Measurements from ENCODE around the gene DISP2.

Gene DISP2

GRCh38 chr15:40410476-40410875 lies 52.5 kb downstream of the DISP2 start:
- H3K4me1 Mint-ChIP-seq: peaks cover 55% of the 10 kb centered on the region
- ATAC-seq (no peak), DNase-seq (no peak)
- H3K27ac Mint-ChIP-seq: peak overlapping the region in 1 of 2 donors; percentile 12
- no peaks in the 10 kb centered on the region for H3K9me3 Mint-ChIP-seq
- no peak overlapping the region for H3K4me3 Mint-ChIP-seq
- no peaks in the 10 kb centered on the region for H3K27me3 Mint-ChIP-seq

DNA sequence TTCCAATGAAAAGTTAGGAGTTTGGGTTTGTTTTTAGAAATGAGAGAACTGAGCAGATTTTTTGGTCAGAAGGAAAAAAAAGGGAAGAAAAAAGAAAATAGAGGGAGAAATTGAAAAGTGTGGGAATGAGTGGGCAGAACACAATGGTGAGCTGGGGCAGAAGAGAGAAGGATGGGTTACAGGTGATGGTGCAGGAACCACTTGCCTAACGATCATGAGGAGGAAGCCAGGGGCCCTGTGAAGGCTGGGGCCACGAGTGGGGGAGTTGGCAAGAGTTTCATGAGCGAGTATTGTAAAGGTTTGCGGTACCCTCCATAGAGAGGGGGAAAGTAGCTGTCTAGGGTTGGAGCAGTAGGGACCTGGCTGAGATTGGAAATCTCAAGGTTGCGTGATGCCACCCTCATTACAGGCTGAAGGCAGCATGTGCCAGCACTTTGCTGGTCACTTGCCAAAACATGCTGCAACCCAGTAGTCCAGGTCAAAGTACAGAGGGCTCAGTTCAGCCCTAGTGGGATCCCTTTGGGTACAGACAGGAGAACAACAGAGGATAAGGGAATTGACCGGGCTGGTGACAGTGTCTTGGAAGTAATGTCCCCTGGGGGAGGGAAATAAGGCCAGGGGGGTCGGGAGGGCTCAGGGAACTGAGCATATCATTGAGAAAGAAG lies 54.2 kb downstream of the DISP2 start:
- no peaks in the 10 kb centered on the region for H3K9me3 Mint-ChIP-seq
- peak overlapping the region in 1 of 2 donors; percentile 34 for H3K27ac Mint-ChIP-seq
- peaks cover 40% of the 10 kb centered on the region for H3K4me1 Mint-ChIP-seq
- H3K4me3 Mint-ChIP-seq: no peak overlapping the region
- ATAC-seq: no peak
- H3K27me3 Mint-ChIP-seq: no peaks in the 10 kb centered on the region
- no peak for DNase-seq

DNA sequence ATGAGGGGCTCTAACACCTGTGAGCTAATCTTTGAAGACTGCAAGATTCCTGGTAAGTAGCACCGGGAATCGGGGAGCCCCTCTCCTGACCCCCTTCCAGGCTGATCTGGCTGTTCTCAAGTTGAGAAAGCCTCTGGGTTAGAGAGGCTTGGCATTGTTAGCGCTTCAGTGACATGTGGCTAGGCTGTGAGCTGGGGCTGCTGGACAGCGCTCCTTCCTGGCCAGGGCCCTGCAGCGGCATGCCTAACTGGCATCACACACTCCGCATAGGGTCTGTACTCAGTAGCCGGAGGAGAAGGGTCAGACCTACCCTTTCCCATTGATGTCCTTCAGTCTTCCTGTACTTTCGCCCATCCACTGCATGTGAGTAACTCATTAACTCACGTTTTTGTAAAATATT lies 55.0 kb downstream of the DISP2 start:
- H3K27ac Mint-ChIP-seq: no peak overlapping the region
- H3K4me1 Mint-ChIP-seq: peaks cover 32% of the 10 kb centered on the region
- no peaks in the 10 kb centered on the region for H3K9me3 Mint-ChIP-seq
- ATAC-seq: no peak
- no peaks in the 10 kb centered on the region for H3K27me3 Mint-ChIP-seq
- DNase-seq: no peak
- no peak overlapping the region for H3K4me3 Mint-ChIP-seq

- no peak for DNase-seq
- Mint-ChIP-seq H3K4me3 (no peak overlapping the region), H3K4me1 (peaks cover 14% of the 10 kb centered on the region), H3K9me3 (no peaks in the 10 kb centered on the region), H3K27me3 (no peaks in the 10 kb centered on the region), H3K27ac (no peak overlapping the region)
- ATAC-seq: no peak
These were observed 56.8 kb downstream of the DISP2 start for GRCh38 chr15:40414816-40415215.

- ATAC-seq (no peak), DNase-seq (no peak)
- H3K9me3 Mint-ChIP-seq: no peaks in the 10 kb centered on the region
- H3K4me1 Mint-ChIP-seq: peaks cover 10% of the 10 kb centered on the region
- H3K27ac Mint-ChIP-seq: no peak overlapping the region
- no peak overlapping the region for H3K4me3 Mint-ChIP-seq
- H3K27me3 Mint-ChIP-seq: no peaks in the 10 kb centered on the region
These were observed 57.2 kb downstream of the DISP2 start for GRCh38 chr15:40415226-40415625.

- H3K9me3 Mint-ChIP-seq: no peaks in the 10 kb centered on the region
- H3K4me1 Mint-ChIP-seq: peaks cover 2% of the 10 kb centered on the region
- H3K4me3 Mint-ChIP-seq: no peak overlapping the region
- DNase-seq (no peak), ATAC-seq (no peak)
- no peaks in the 10 kb centered on the region for H3K27me3 Mint-ChIP-seq
- peak overlapping the region in 1 of 2 donors; percentile 22 for H3K27ac Mint-ChIP-seq
These were observed 58.0 kb downstream of the DISP2 start for GRCh38 chr15:40416056-40416455.

DNA sequence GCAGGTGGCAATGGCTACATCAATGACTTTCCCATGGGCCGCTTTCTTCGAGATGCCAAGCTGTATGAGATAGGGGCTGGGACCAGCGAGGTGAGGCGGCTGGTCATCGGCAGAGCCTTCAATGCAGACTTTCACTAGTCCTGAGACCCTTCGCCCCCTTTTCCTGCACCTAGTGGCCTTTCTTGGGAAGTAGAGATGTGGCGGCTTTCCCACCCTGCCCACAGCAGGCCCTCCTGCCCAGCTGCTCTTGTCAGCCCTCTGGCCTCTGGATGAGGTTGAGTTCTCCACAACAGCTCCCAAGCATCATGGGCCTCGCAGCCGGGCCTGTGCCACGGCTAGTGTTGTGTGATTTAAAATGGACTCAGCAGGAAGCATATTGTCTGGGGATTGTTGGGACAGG lies 60.1 kb downstream of the DISP2 start:
- ATAC-seq: no peak
- peaks cover 8% of the 10 kb centered on the region for H3K4me1 Mint-ChIP-seq
- no peaks in the 10 kb centered on the region for H3K27me3 Mint-ChIP-seq
- no peaks in the 10 kb centered on the region for H3K9me3 Mint-ChIP-seq
- DNase-seq: no peak
- no peak overlapping the region for H3K27ac Mint-ChIP-seq
- no peak overlapping the region for H3K4me3 Mint-ChIP-seq

- DNase-seq (no peak), ATAC-seq (no peak)
- peaks cover 8% of the 10 kb centered on the region for H3K4me1 Mint-ChIP-seq
- H3K27ac Mint-ChIP-seq: no peak overlapping the region
- no peaks in the 10 kb centered on the region for H3K9me3 Mint-ChIP-seq
- no peaks in the 10 kb centered on the region for H3K27me3 Mint-ChIP-seq
- no peak overlapping the region for H3K4me3 Mint-ChIP-seq
These were observed 62.2 kb downstream of the DISP2 start for GRCh38 chr15:40420071-40420713.

DNA sequence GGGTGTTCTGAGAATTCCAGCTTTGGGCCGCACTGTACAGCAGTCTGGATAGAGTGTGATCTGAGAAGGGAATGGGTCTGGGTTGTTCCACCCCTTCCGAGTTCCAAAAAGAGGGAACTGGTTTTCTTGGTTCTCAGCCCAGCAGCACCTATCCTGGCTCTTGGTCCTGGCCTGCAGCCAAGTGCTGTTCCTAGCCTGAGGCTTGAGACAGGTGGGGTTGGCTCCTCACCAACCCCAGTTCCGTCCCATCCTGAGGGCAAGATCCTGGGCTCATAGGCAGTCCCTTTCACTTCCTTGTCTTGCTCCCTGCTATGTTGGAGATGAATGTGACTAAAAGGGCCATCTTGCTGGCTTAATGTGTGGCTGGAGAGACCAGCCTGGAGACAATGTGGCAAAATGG lies 62.8 kb downstream of the DISP2 start:
- no peak for ATAC-seq
- H3K27ac Mint-ChIP-seq: no peak overlapping the region

DNA sequence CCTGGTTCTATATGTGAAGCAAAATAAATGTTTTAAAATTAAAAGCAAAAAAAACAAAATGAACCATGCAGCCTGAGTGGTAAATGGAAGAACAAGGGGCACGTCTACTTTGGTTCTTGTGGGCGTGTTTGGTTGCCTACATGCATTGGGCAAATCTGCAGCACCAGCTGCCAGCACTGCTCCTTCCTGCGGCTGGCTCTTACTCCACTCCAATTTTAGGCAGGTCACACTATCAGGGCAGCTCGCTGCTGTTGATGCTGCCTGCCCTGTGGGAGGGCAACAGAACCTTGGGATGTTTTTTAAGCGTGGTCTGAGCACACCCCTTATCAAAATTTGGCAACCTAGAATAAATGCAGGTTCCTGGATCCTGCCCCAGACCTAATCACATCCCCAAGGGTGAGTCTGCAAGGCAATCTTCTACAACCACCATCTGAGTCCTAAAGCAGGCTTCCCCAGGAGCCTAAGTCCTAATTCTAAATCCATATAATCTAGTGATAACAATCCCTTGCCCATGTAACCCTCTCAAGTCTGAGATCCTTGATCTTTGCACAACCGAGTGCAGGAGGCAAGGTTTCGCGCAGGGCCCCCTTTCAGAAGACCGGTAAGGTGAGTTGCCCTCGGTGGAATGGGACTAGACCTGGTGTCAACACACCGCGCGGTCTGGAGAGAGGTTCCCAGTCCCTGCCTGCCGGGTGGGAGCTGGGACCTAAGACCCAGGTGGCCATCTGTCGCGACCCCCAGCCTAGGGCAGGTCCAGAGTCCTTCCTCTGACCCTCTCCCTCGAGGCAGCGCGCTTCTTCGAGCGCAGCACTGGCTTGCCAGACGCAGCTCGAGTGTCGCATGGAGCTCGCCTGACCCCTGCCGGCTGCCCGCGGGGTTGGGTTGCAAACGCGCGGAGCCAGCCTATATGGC lies 63.5 kb downstream of the DISP2 start:
- peak; percentile 82 for DNase-seq
- ATAC-seq: peak; percentile 98
- Mint-ChIP-seq H3K4me3 (no peak overlapping the region), H3K27ac (no peak overlapping the region), H3K9me3 (no peaks in the 10 kb centered on the region), H3K27me3 (no peaks in the 10 kb centered on the region), H3K4me1 (peaks cover 8% of the 10 kb centered on the region)

More for the DNA sequence above, 62.8 kb downstream of the DISP2 start:
- H3K9me3 Mint-ChIP-seq: no peaks in the 10 kb centered on the region
- DNase-seq: no peak
- no peak overlapping the region for H3K4me3 Mint-ChIP-seq
- no peaks in the 10 kb centered on the region for H3K27me3 Mint-ChIP-seq
- H3K4me1 Mint-ChIP-seq: peaks cover 8% of the 10 kb centered on the region

DNA sequence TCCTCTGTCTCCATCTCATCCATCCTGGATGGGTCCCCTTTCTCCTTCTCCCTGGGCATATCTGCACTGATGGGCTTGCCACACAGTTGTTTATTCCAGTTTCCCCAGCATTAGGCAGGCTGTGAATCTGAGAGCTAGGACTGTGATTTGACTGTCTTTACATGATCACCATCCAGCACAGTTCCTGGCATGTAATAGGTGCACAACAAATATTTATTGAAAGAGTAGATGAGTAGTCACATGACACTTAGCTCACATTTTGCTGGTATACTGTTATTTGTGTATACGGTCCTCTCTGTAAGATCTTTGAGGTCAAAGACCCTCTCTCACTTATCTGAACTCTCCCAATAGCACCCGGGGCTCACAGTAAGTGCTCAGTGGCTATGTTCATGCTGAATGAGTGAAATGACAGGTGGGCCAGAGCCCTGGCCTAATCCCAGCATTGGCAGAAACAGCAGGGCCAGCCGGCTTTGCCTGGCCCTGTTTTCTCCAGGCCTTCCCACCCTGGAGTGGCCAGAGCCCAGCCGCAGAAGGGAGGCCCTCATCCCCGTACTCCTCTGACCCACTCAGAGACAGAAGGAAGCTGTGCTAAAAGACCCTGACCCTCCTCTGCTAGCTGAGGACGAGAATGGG lies 66.6 kb downstream of the DISP2 start:
- Mint-ChIP-seq H3K9me3 (no peaks in the 10 kb centered on the region), H3K27me3 (no peaks in the 10 kb centered on the region), H3K27ac (no peak overlapping the region), H3K4me1 (peaks cover 8% of the 10 kb centered on the region), H3K4me3 (no peak overlapping the region)
- no peak for ATAC-seq
- DNase-seq: no peak

- Mint-ChIP-seq H3K27ac (peak overlapping the region in 1 of 2 donors; percentile 49), H3K9me3 (no peaks in the 10 kb centered on the region), H3K27me3 (no peaks in the 10 kb centered on the region), H3K4me1 (peaks cover 8% of the 10 kb centered on the region), H3K4me3 (no peak overlapping the region)
- ATAC-seq (no peak), DNase-seq (no peak)
These were observed 67.7 kb downstream of the DISP2 start for GRCh38 chr15:40425681-40426080.

GRCh38 chr15:40427188-40427587 lies 69.2 kb downstream of the DISP2 start:
- Mint-ChIP-seq H3K27ac (no peak overlapping the region), H3K4me3 (no peak overlapping the region), H3K4me1 (no peaks in the 10 kb centered on the region), H3K27me3 (no peaks in the 10 kb centered on the region), H3K9me3 (no peaks in the 10 kb centered on the region)
- ATAC-seq (no peak), DNase-seq (no peak)

DNA sequence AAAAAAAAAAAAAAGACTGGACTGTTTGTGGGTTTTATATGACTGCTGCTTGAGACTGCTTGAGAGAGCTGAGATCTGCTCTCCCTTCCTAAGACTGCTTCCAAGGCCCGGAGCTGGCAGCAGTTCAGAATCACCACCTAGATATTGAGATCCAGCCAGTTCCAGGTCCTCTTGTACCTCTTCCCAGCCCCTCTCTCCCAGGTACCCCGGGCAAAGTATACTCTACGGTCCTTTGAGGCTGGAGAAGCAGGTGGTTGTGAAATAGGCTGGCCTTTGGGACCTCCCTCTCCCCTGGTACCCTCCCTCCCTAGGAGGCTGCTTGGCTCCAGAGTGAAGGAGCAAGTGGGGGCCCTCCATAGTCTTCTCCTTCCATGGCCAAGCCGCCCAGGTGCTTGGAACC lies 70.2 kb downstream of the DISP2 start:
- H3K4me3 Mint-ChIP-seq: no peak overlapping the region
- H3K27me3 Mint-ChIP-seq: no peaks in the 10 kb centered on the region
- H3K9me3 Mint-ChIP-seq: no peaks in the 10 kb centered on the region
- peak overlapping the region in 1 of 2 donors; percentile 41 for H3K27ac Mint-ChIP-seq
- ATAC-seq (no peak), DNase-seq (no peak)
- H3K4me1 Mint-ChIP-seq: no peaks in the 10 kb centered on the region
